Activated CD8-positive, alpha-beta memory T cell treated with anti-CD3 and anti-CD28 coated beads, Interleukin-2, amount 10 ng/mL, durations not matched to agents 7 days and 5 days (primary cell): ENCODE results near the gene RNF20. TPM values are rescaled to one million over a fixed set of nuclear protein-coding genes. Genes with fewer than 3 reads are reported as not detected.
A peak's percentile ranks its signal among the peaks of the same experiment; 100 is the strongest.

ENCODE experiments used
- ATAC-seq: fragments of 150-1000 bp; cut with Tn5 transposase; one replicate; pipeline ENCODE4 v1.10.0; 2021; ENCODE audit warnings: moderate library complexity
- CTCF ChIA-PET: fragments of 350-600 bp; sonication (Branson Sonifier 250); formaldehyde crosslinking; loops from one replicate; lab custom pipeline; 2021; ENCODE audit warnings: antibody characterized with exemption; lab: Charles Lee
- DNase-seq: peaks from one replicate; pipeline ENCODE4 v3.0.0-alpha.2; 2020
- H3K27ac Mint-ChIP-seq: one replicate; pipeline ENCODE4 v1.8.0; 2021; ENCODE audit warnings: mild to moderate bottlenecking, mixed read lengths
- H3K27me3 Mint-ChIP-seq: one replicate; pipeline ENCODE4 v1.8.0; 2021; ENCODE audit warnings: mixed read lengths
- H3K36me3 Mint-ChIP-seq: one replicate; pipeline ENCODE4 v1.8.0; 2021; ENCODE audit warnings: mild to moderate bottlenecking, mixed read lengths
- H3K4me1 Mint-ChIP-seq: one replicate; pipeline ENCODE4 v1.8.0; 2021; ENCODE audit warnings: mixed read lengths
- H3K4me3 Mint-ChIP-seq: one replicate; pipeline ENCODE4 v1.8.0; 2021; ENCODE audit warnings: mild to moderate bottlenecking, moderate library complexity, mixed read lengths
- H3K9me3 Mint-ChIP-seq: one replicate; pipeline ENCODE4 v1.8.0; 2022; ENCODE audit warnings: low read depth, mixed read lengths
- total RNA-seq, 2 experiments: library from RNA; stranded (reverse); gene quantifications; one replicate each; pipeline ENCODE4 v1.2.3, GENCODE V29; 2021

The RNF20 gene, protein sequence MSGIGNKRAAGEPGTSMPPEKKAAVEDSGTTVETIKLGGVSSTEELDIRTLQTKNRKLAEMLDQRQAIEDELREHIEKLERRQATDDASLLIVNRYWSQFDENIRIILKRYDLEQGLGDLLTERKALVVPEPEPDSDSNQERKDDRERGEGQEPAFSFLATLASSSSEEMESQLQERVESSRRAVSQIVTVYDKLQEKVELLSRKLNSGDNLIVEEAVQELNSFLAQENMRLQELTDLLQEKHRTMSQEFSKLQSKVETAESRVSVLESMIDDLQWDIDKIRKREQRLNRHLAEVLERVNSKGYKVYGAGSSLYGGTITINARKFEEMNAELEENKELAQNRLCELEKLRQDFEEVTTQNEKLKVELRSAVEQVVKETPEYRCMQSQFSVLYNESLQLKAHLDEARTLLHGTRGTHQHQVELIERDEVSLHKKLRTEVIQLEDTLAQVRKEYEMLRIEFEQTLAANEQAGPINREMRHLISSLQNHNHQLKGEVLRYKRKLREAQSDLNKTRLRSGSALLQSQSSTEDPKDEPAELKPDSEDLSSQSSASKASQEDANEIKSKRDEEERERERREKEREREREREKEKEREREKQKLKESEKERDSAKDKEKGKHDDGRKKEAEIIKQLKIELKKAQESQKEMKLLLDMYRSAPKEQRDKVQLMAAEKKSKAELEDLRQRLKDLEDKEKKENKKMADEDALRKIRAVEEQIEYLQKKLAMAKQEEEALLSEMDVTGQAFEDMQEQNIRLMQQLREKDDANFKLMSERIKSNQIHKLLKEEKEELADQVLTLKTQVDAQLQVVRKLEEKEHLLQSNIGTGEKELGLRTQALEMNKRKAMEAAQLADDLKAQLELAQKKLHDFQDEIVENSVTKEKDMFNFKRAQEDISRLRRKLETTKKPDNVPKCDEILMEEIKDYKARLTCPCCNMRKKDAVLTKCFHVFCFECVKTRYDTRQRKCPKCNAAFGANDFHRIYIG
- total RNA-seq, result 10 to 100 TPM; 39.0 to 40.6 TPM

DNA sequence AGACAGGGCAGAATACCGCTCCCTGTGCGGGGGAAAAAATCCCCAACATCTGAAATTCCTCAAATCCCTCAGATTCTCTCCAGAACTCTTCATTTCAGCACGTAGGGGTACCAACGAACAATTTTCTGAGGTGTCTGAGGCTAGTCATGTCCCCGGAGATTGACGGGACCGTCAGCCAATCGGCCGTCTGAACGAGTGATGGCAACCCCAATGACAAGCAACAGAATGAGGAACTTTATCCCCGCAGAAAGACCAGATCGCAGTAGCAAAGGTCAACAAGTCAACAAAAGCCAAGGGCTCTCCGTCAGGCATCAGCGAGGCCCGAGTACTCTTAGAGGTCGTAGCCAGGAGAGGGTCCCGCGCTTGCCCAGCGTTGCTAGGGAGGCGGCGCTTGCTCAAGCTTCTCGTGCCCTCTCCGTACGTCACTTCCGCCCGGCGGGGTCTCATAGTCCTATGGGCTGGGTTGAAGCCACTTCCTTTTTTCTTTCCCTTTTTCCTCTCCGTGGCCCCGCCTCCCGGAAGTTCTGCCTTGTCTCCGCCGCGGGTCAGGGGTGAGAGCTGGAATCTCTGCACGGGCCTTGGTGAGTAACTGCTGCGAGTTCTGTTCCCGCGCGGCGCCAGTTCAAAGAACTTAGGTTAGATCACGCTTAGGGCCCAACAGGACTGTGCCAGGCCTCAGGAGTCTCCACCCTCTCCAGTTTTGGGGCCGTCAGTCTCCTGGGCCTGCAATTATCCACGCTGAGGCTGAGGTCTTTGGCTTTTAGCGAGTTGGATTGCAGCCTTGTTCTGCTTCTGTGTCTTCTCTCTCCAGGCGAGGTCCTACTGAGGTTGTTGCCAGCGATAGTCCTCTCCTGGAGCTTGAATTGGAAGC, at the start of gene RNF20:
Gene RNF20, plus strand, starts transcription at position 520 of the 871 bp plus-strand sequence. CDS start 1,571 bp downstream, outside the sequence.
- Mint-ChIP-seq H3K36me3 (peaks cover 8% of the 10 kb centered on the region), H3K4me3 (peak within 1 kb of the TSS; percentile 91), H3K9me3 (no peaks in the 10 kb centered on the region), H3K27me3 (peaks cover 3% of the 10 kb centered on the region), H3K27ac (peak within 1 kb of the TSS; percentile 97), H3K4me1 (peaks cover 21% of the 10 kb centered on the region)
- ATAC-seq (peak; percentile 96), DNase-seq (peak; percentile 99)
- CTCF ChIA-PET, result interaction anchor here (0.7 to 5.9 kb wide), 5 partner anchors 34 to 146 kb away, joined by 3 to 31 read pairs (median 3); no protein-coding TSS in a partner anchor

DNA sequence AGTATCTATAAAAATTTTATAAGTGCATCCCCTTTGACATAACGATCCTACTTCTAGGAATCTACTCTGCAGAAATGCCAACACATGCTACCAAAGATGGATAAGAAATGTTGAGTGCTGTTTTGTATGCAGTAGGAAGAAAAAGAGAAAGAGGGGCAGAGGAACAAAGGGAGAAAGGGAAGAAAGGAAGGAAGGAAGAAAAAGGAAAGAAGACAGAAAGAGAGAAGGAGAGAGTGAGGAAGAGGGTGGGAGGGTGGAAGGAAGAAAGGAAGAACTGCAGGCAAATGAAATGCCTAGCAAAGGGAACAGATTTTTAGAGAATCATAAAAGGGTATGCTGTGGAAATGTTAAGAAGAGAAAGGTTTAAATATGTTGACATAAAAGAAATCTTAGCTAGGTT, 49.6 kb upstream of the RNF20 start:
- Mint-ChIP-seq H3K9me3 (no peaks in the 10 kb centered on the region), H3K27ac (no peak overlapping the region), H3K4me1 (peaks cover 7% of the 10 kb centered on the region), H3K27me3 (peaks cover 58% of the 10 kb centered on the region), H3K4me3 (no peak overlapping the region), H3K36me3 (no peaks in the 10 kb centered on the region)
- CTCF ChIA-PET, result no interaction called here
- ATAC-seq (no peak), DNase-seq (no peak)

DNA sequence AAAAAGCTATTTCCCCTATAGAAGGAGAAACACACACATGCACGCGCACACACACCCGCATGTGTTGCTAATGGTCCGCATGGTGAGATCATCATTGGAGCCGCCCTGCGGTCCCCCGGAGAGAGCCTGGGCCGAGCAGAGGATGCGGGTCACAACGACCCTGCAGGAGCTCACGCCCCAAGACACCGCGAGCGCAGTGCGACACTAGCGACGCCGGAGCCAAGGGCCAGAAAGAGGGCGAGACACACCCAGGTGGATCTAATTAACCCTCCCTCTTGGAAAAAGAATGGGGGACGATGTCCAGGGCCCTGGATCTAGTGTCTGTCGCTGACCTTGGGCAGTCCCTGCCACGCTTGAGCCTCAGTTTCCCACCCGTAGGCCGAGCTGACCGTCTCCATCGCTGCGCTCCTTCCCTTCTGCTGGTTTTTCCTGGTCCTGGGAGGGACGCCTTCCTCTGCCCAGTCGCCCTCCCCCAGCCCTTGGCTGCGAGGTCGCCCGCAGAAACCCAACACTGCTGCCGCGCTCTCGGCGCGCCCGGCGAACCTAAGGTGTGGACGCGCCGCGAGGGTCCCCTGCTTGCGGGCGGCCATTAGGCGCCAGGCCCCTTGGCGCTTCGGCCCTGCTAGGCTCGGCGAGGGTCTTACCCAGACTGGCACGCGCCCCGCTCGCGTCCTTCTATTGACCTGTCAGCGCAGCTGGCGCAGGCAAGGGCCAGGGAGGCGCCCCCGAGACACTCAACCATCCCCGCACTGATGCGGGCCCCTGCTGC, 47.5 kb upstream of the RNF20 start:
- no peaks in the 10 kb centered on the region for H3K9me3 Mint-ChIP-seq
- no peak overlapping the region for H3K27ac Mint-ChIP-seq
- DNase-seq (no peak), ATAC-seq (peak; percentile 16)
- H3K4me3 Mint-ChIP-seq, result no peak overlapping the region
- CTCF ChIA-PET, result interaction anchor here (1.2 kb wide), 1 partner anchor 44 kb away, joined by 3 read pairs; no protein-coding TSS in a partner anchor
- H3K27me3 Mint-ChIP-seq, result peaks cover 62% of the 10 kb centered on the region
- peaks cover 7% of the 10 kb centered on the region for H3K4me1 Mint-ChIP-seq
- H3K36me3 Mint-ChIP-seq, result no peaks in the 10 kb centered on the region

DNA sequence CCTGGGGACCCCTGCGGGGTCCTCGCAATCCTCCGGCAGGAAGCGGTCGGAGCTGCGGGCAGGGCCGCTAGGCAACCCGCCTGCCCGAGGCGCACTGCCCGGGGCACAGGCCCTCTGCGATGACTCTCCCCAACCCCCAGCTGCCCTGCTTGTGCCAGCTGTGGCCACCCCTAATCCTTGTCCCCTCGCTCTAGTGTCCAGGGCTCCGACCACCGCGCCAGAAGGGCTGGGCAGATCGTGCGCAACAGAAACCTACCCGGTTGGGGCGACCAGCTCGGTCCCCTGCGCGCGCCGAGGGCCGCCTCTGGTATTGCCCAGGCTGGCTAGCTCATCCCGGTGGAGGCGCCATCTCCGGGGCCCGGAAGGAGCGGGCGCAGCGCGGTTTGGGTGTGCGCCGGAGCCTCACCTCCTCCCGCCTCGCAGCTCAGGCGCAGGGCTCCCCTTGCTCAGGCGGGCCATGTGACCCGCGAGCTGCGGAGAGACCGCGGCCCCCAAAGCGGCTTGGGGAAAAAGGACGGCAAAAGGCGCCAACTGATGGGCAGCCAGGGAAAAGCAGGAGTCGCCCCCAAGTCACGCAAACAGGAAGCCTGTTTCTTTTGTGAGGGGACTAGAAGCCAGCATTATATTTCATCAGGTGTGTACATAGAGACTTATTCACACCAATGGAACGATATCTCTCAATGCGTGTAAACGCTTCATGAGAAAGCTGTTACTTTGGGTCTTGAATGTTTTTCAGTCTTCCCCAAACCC, 46.8 kb upstream of the RNF20 start:
- H3K27me3 Mint-ChIP-seq, result peaks cover 62% of the 10 kb centered on the region

DNA sequence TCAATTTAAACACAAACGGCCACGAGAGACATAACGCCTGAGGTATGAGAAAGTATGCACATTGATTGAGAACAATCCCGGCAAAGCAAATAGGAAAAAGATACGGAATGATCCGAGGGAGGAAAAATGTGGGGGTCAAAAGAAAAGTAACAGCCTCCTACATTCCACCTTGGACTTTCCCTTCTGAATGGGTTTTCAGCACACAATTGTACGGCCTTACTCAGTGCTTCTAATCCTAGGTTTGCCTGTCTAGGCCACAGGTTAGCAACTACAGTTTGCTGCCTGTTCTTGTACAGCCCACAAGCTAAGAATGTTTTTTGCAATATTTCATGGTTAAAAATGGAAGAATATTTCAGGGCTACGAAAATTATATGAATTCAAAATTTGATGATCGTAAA, 46.2 kb upstream of the RNF20 start:
- peaks cover 7% of the 10 kb centered on the region for H3K4me1 Mint-ChIP-seq
- CTCF ChIA-PET, result interaction anchor here (1.2 kb wide), 1 partner anchor 43 kb away, joined by 3 read pairs; no protein-coding TSS in a partner anchor
- no peak overlapping the region for H3K4me3 Mint-ChIP-seq
- H3K9me3 Mint-ChIP-seq, result no peaks in the 10 kb centered on the region
- no peak for DNase-seq
- H3K36me3 Mint-ChIP-seq, result no peaks in the 10 kb centered on the region
- H3K27me3 Mint-ChIP-seq, result peaks cover 62% of the 10 kb centered on the region
- no peak for ATAC-seq
- H3K27ac Mint-ChIP-seq, result no peak overlapping the region

More for the DNA sequence above, 46.8 kb upstream of the RNF20 start:
- Mint-ChIP-seq H3K36me3 (no peaks in the 10 kb centered on the region), H3K4me3 (peak overlapping the region; percentile 48), H3K27ac (no peak overlapping the region), H3K4me1 (peaks cover 7% of the 10 kb centered on the region), H3K9me3 (no peaks in the 10 kb centered on the region)
- CTCF ChIA-PET, result interaction anchor here (1.2 kb wide), 1 partner anchor 43 kb away, joined by 3 read pairs; no protein-coding TSS in a partner anchor
- no peak for DNase-seq
- ATAC-seq, result peak; percentile 47

DNA sequence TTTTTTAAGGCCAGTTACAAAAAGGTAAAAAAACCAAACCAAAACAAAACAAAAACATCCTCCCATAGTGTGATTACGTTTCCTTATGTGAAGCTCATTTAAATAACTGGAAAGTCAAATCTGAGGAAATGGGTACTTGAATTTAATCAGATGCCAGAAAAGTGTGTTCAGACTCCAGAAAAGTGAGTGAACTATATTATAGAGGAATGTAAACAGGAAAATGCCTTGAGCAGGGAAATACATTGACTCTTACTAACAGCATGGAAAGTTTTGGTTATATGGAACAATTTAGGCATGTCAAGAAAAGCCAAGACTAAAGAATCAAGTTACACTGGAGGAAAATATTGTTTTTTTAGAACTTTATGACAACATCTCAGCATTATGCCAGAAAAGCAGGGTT, 37.8 kb upstream of the RNF20 start:
- ATAC-seq (no peak), DNase-seq (no peak)
- Mint-ChIP-seq H3K27ac (no peak overlapping the region), H3K27me3 (peaks cover 16% of the 10 kb centered on the region), H3K4me1 (no peaks in the 10 kb centered on the region), H3K9me3 (no peaks in the 10 kb centered on the region), H3K36me3 (no peaks in the 10 kb centered on the region), H3K4me3 (no peak overlapping the region)
- CTCF ChIA-PET, result no interaction called here

DNA sequence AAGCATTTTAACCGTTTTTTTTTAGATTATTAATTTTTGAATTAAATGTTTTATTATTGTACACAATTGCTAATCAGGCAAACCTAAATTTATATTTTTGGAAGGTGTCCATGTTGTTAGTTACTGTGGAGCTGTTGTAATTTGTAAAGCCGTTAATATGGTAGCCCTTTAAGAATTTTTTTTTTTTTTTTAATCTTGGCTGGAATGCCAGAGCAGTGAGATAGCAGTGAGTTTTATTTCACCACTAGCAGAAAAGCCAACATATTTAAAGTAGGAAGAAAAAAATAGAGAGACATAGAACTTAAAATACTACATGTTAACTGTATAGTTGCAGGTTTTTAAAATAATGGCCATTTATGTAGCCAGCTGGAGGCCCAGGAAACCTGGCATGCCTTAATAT, 35.3 kb upstream of the RNF20 start:
- no peaks in the 10 kb centered on the region for H3K36me3 Mint-ChIP-seq
- DNase-seq (no peak), ATAC-seq (no peak)
- peaks cover 17% of the 10 kb centered on the region for H3K27me3 Mint-ChIP-seq
- H3K4me1 Mint-ChIP-seq, result no peaks in the 10 kb centered on the region
- no peak overlapping the region for H3K4me3 Mint-ChIP-seq
- H3K9me3 Mint-ChIP-seq, result no peaks in the 10 kb centered on the region
- CTCF ChIA-PET, result no interaction called here
- no peak overlapping the region for H3K27ac Mint-ChIP-seq

DNA sequence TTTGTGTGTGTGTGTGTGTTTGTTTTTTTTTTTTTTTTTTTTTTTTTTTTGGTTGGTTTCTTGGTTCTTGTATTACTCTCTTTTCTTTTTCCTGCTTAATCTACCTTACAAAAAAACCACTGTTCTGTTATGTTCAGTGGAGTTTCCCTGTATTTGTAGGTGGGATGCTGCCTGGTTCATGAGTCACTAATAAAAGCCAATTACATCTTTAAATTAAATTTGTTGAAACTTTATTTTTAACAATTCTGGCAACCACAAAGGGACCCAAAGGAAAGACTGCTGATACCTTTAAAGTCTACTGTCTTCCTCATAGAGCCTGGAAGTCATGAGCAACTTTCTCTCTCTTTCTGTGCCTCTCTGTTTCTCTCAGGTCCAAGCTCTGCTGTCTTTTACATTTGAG, 29.5 kb upstream of the RNF20 start:
- Mint-ChIP-seq H3K4me3 (no peak overlapping the region), H3K36me3 (no peaks in the 10 kb centered on the region), H3K27ac (no peak overlapping the region), H3K27me3 (peaks cover 17% of the 10 kb centered on the region), H3K4me1 (no peaks in the 10 kb centered on the region), H3K9me3 (peaks cover 1% of the 10 kb centered on the region)
- ATAC-seq (no peak), DNase-seq (no peak)
- CTCF ChIA-PET, result no interaction called here

DNA sequence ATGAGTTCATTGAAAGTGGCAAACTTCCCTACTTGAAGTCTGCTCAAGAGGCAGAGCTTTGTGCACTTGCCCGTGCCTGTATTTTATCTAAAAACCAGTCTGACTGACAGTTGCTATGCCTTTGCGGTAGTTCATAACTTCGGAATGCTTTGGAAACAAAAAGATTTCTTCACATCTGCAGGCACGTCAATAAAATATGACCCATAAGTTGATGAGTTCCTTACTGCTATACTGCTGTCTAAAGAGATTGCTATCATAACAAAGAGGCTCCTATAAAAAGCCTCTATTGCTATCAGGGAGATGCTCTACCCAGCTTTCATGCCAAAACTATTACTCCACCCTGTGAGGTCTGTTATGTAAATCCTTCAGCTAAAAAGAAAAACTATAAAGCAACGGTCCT, 25.4 kb upstream of the RNF20 start:
- H3K4me1 Mint-ChIP-seq, result peaks cover 17% of the 10 kb centered on the region
- ATAC-seq, result no peak
- CTCF ChIA-PET, result no interaction called here

DNA sequence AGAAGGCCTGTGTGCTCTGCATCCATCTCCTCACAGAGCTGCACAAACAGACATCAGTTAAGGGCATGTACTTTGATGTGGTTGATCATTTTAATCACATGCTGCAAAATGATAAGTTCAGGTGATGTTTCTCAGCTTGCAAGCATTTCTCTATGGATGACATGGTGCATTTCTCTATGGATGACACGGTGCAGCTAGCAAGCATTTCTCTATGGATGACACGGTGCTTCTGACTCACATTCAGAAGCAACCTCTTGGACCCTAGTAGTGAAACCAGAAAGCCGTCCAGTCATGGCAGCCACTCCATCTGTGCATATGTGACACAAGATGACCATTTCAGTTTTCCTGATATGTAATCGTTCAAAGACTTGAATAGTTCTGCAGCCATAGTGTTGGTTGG, 24.1 kb upstream of the RNF20 start:
- CTCF ChIA-PET, result no interaction called here
- no peak overlapping the region for H3K4me3 Mint-ChIP-seq
- H3K36me3 Mint-ChIP-seq, result no peaks in the 10 kb centered on the region
- H3K9me3 Mint-ChIP-seq, result no peaks in the 10 kb centered on the region
- H3K27me3 Mint-ChIP-seq, result peaks cover 5% of the 10 kb centered on the region
- no peak overlapping the region for H3K27ac Mint-ChIP-seq
- ATAC-seq, result no peak
- peaks cover 17% of the 10 kb centered on the region for H3K4me1 Mint-ChIP-seq
- no peak for DNase-seq

More for the DNA sequence above, 25.4 kb upstream of the RNF20 start:
- no peak overlapping the region for H3K27ac Mint-ChIP-seq
- H3K9me3 Mint-ChIP-seq, result peaks cover 1% of the 10 kb centered on the region
- H3K36me3 Mint-ChIP-seq, result no peaks in the 10 kb centered on the region
- no peak overlapping the region for H3K4me3 Mint-ChIP-seq
- DNase-seq, result no peak
- H3K27me3 Mint-ChIP-seq, result peaks cover 5% of the 10 kb centered on the region

DNA sequence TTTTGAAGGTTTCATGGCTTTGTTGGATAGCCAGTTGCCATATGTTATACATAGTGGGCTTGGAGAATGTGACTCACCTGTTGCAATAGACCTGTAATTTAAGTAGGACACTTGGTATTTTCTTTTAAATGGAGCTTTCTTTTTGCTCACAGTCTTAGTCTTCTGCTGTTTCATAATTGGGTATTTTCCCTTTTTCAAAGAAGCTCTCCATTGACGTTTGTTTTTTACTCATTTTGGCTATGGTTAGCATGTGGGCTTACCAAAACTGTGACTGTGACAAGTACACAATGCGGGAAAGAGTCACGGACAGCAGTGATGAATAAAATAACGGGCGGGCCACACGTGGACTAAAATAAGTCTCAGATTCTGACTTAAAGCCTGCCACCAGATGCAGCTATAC, 23.2 kb upstream of the RNF20 start:
- ATAC-seq (no peak), DNase-seq (no peak)
- no peak overlapping the region for H3K27ac Mint-ChIP-seq
- CTCF ChIA-PET, result no interaction called here
- no peaks in the 10 kb centered on the region for H3K9me3 Mint-ChIP-seq
- H3K36me3 Mint-ChIP-seq, result no peaks in the 10 kb centered on the region
- H3K4me1 Mint-ChIP-seq, result peaks cover 17% of the 10 kb centered on the region
- peaks cover 7% of the 10 kb centered on the region for H3K27me3 Mint-ChIP-seq
- no peak overlapping the region for H3K4me3 Mint-ChIP-seq
